Endothelial cell of umbilical vein (primary cell): Measurements from ENCODE around the gene TTN. TPM values are rescaled to one million over a fixed set of nuclear protein-coding genes. Genes with fewer than 3 reads are reported as not detected.

ENCODE experiments used
- BruUV-seq: library from RNA; stranded (reverse); fragments of 400-500 nt; replicated peaks from 2 replicates; lab custom pipeline; 2021; lab: Mats Ljungman, UMichigan
- CTCF ChIA-PET: fragments of 300-600, 350-600 bp; sonication (Branson Sonifier 250); formaldehyde crosslinking; loops from one replicate; lab custom pipeline; 2021; ENCODE audit warnings: antibody characterized with exemption, inconsistent platforms; lab: Charles Lee
- POLR2A ChIA-PET: fragments of 300-600, 350-600 bp; sonication (Branson Sonifier 250); formaldehyde crosslinking; loops from one replicate; lab custom pipeline; 2021; ENCODE audit warnings: antibody characterized with exemption, inconsistent platforms; lab: Charles Lee
- DNase-seq: peaks from one replicate; pipeline ENCODE4 v3.0.0-alpha.2; 2011; ENCODE audit warnings: low read depth, low spot score
- FAIRE-seq: peaks from 2 replicates; lab custom pipeline; 2011; peaks lifted over from hg19 to GRCh38; lab: Jason Lieb, UNC
- H2AFZ ChIP-seq: 2 replicates; pipeline ENCODE4 v1.6.0; 2012; ENCODE audit warnings: low read depth, low read length, control low read depth, inconsistent platforms
- H3K27ac ChIP-seq: 2 replicates; pipeline ENCODE4 v1.5.1; 2011; ENCODE audit warnings: low read depth, mild to moderate bottlenecking, control low read depth, low read length, moderate library complexity; ENCODE audit not compliant: insufficient read depth
- H3K27me3 ChIP-seq, 2 experiments: 2 replicates each; pipeline versions ENCODE4 v1.6.0 to v1.6.1; 2011; ENCODE audit warnings: low read length in 2 of 2, mixed read lengths in 1 of 2; ENCODE audit not compliant: control insufficient read depth in 2 of 2, insufficient read depth in 2 of 2
- H3K36me3 ChIP-seq, 2 experiments: 2 replicates in 1 of 2; 3 replicates in 1 of 2; pipeline ENCODE4 v1.5.1; 2011; ENCODE audit warnings: low read length in 2 of 2, mild to moderate bottlenecking in 1 of 2, moderate library complexity in 1 of 2; ENCODE audit not compliant: control insufficient read depth in 2 of 2, insufficient read depth in 2 of 2; ENCODE audit errors: extremely low read depth in 1 of 2
- H3K4me1 ChIP-seq: 3 replicates; pipeline ENCODE4 v1.5.1; 2011; ENCODE audit warnings: mild to moderate bottlenecking, low read length; ENCODE audit not compliant: control insufficient read depth, insufficient read depth; ENCODE audit errors: extremely low read depth
- H3K4me2 ChIP-seq: 2 replicates; pipeline ENCODE4 v1.6.1; 2011; ENCODE audit warnings: low read length, control low read depth, mixed read lengths; ENCODE audit not compliant: insufficient read depth
- H3K4me3 ChIP-seq, 3 experiments: fragments of 200-600 bp in 1 of 3; sonication (generic), shearing (Covaris generic) in 1 of 3; replicated peaks in 1 of 3; 2 replicates each; pipeline ENCODE4 v1.5.1; 2011 to 2016; ENCODE audit warnings: control low read depth in 3 of 3, low read length in 3 of 3, mild to moderate bottlenecking in 2 of 3, inconsistent platforms in 1 of 3, low read depth in 1 of 3, moderate library complexity in 1 of 3; ENCODE audit not compliant: insufficient read depth in 1 of 3
- H3K79me2 ChIP-seq: 2 replicates; pipeline ENCODE4 v1.6.0; 2012; ENCODE audit warnings: low read length, inconsistent platforms; ENCODE audit not compliant: control insufficient read depth, insufficient read depth
- H3K9ac ChIP-seq: replicated peaks from 2 replicates; pipeline ENCODE3; 2011; ENCODE audit warnings: low read length, control low read depth; ENCODE audit not compliant: insufficient read depth; ENCODE audit errors: extremely low read depth
- H3K9me1 ChIP-seq: replicated peaks from 3 replicates; pipeline ENCODE4 v1.6.0; 2011; ENCODE audit warnings: mild to moderate bottlenecking, low read length; ENCODE audit not compliant: control insufficient read depth, insufficient read depth; ENCODE audit errors: extremely low read depth
- H3K9me3 ChIP-seq: replicated peaks from 2 replicates; pipeline ENCODE4 v1.5.1; 2012; ENCODE audit warnings: low read length, inconsistent platforms; ENCODE audit not compliant: control insufficient read depth, insufficient read depth
- H4K20me1 ChIP-seq: replicated peaks from 2 replicates; pipeline ENCODE3; 2011; ENCODE audit warnings: mild to moderate bottlenecking, low read length; ENCODE audit not compliant: control insufficient read depth, insufficient read depth; ENCODE audit errors: extremely low read depth
- EZH2 ChIP-seq: IDR thresholded peaks from 2 replicates; pipeline ENCODE4 v1.6.1; 2012; ENCODE audit warnings: borderline replicate concordance, low read depth, mild to moderate bottlenecking, moderate library complexity, low read length, inconsistent platforms; ENCODE audit not compliant: severe bottlenecking
- FOS ChIP-seq: IDR thresholded peaks from 2 replicates; pipeline ENCODE4 v1.6.1; 2011; ENCODE audit warnings: mild to moderate bottlenecking, low read length, moderate library complexity, borderline replicate concordance; ENCODE audit not compliant: insufficient read depth
- GATA2 ChIP-seq: IDR thresholded peaks from 2 replicates; pipeline ENCODE4 v1.7.0; 2011; ENCODE audit warnings: low read depth, mild to moderate bottlenecking, moderate library complexity, mixed read lengths, low read length; ENCODE audit not compliant: insufficient read length, insufficient read depth
- JUN ChIP-seq: IDR thresholded peaks from 2 replicates; pipeline ENCODE4 v1.6.1; 2011; ENCODE audit warnings: borderline replicate concordance, low read depth; ENCODE audit not compliant: insufficient read length, insufficient read depth
- MAX ChIP-seq: IDR thresholded peaks from 2 replicates; pipeline ENCODE4 v1.6.1; 2011; ENCODE audit not compliant: insufficient read depth, insufficient read length
- MYC ChIP-seq: IDR thresholded peaks from one replicate; pipeline ENCODE4 v1.6.1; 2011; ENCODE audit warnings: mild to moderate bottlenecking, low read depth, low read length
- POLR2A ChIP-seq: IDR thresholded peaks from 2 replicates; pipeline ENCODE4 v1.6.1; 2012; ENCODE audit warnings: low read depth, mild to moderate bottlenecking, control low read depth, low read length
- POLR2AphosphoS5 ChIP-seq: IDR thresholded peaks from 2 replicates; pipeline ENCODE4 v1.6.1; 2012; ENCODE audit warnings: low read depth, mild to moderate bottlenecking, control low read depth, low read length, moderate library complexity; ENCODE audit not compliant: insufficient read depth
- dilution Hi-C: fragments of 300-500 bp; cut with MboI; formaldehyde crosslinking; loops from one replicate; pipeline ENCODE4 v1.15.0; 2019; ENCODE audit warnings: low sequenced_read_pairs; ENCODE audit not compliant: extremely low pct_ligation_motif_present
- intact Hi-C: fragments of 100-400 bp; cut with micrococcal nuclease; formaldehyde crosslinking; loops from one replicate; pipeline ENCODE4 v1.10.0; 2022
- polyA plus RNA-seq, 4 experiments: library from polyadenylated mRNA; depleted of rRNA in 3 of 4; stranded (reverse) in 3 of 4; unstranded in 1 of 4; fragments of >200 nt; gene quantifications; 2 replicates each; pipeline versions ENCODE4 v1.2.1 to v1.2.3, GENCODE V29; 2011 to 2012; ENCODE audit warnings: missing spikeins in 1 of 4
- total RNA-seq: library from RNA; stranded (reverse); gene quantifications from 2 replicates; pipeline ENCODE4 v1.2.3, GENCODE V29; 2021
- TF ChIP-seq, protein P1 (sequence below), 2 donors: IDR thresholded peaks; 1 replicate in 1 of 2; 2 replicates in 1 of 2; pipeline ENCODE4 v1.5.1; 2011; ENCODE audit warnings: low read length in 2 of 2, mild to moderate bottlenecking in 2 of 2, moderate library complexity in 2 of 2, control low read depth in 1 of 2, inconsistent platforms in 1 of 2, low read depth in 1 of 2; ENCODE audit not compliant: insufficient read depth in 1 of 2; ENCODE audit errors: extremely low read depth in 1 of 2

The TTN gene
- total and polyA plus RNA-seq, 2 donors (not counting 3 experiments of a cell fraction or from before 2014, with no cell fraction given) = 0.11 to 0.49 TPM

- FAIRE-seq = no peak
- POLR2A ChIA-PET = no interaction called here
Measured at GRCh38 chr2:178811901-178812300, 4.7 kb upstream of the TTN start.

GRCh38 chr2:178811045-178811444, 3.8 kb upstream of the TTN start:
- Histone ChIP-seq H3K9me3 (no peaks in the 10 kb centered on the region), H4K20me1 (no peaks in the 10 kb centered on the region), H2AFZ (no peak overlapping the region), H3K4me2 (no peak overlapping the region), H3K4me1 (no peaks in the 10 kb centered on the region), H3K36me3 (no peaks in the 10 kb centered on the region), H3K4me3 (no peak overlapping the region), H3K27me3 (no peaks in the 10 kb centered on the region), H3K79me2 (no peaks in the 10 kb centered on the region), H3K9ac (no peak overlapping the region), H3K27ac (no peak overlapping the region), H3K9me1 (no peaks in the 10 kb centered on the region)
- DNase-seq (no peak), FAIRE-seq (no peak)
- intact Hi-C loops (no loop called here), dilution Hi-C loops (loop anchor here (25.0 kb wide), 1 partner anchor 101 kb away; no protein-coding TSS in a partner anchor)
- POLR2A ChIA-PET = no interaction called here
- no TSS peak for BruUV-seq
- CTCF ChIA-PET = interaction anchor here (0.8 to 1.8 kb wide), 6 partner anchors 10 to 104 kb away, joined by 3 to 5 read pairs (median 4); no protein-coding TSS in a partner anchor
- TF ChIP-seq FOS (no peak), MYC (no peak), JUN (no peak), GATA2 (no peak), EZH2 (no peak), POLR2A (no peak), POLR2AphosphoS5 (no peak), MAX (no peak)
- TF ChIP-seq, protein P1, sequence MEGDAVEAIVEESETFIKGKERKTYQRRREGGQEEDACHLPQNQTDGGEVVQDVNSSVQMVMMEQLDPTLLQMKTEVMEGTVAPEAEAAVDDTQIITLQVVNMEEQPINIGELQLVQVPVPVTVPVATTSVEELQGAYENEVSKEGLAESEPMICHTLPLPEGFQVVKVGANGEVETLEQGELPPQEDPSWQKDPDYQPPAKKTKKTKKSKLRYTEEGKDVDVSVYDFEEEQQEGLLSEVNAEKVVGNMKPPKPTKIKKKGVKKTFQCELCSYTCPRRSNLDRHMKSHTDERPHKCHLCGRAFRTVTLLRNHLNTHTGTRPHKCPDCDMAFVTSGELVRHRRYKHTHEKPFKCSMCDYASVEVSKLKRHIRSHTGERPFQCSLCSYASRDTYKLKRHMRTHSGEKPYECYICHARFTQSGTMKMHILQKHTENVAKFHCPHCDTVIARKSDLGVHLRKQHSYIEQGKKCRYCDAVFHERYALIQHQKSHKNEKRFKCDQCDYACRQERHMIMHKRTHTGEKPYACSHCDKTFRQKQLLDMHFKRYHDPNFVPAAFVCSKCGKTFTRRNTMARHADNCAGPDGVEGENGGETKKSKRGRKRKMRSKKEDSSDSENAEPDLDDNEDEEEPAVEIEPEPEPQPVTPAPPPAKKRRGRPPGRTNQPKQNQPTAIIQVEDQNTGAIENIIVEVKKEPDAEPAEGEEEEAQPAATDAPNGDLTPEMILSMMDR (IDR thresholded peaks at IDR 0.05; ENCODE audit: extremely low read depth in 1 of 2, insufficient read depth in 1 of 2, low read depth in 1 of 2, low read length in 2 of 2) = no peak

More at GRCh38 chr2:178811901-178812300, 4.7 kb upstream of the TTN start:
- Histone ChIP-seq H3K9me1 (no peaks in the 10 kb centered on the region), H3K27me3 (no peaks in the 10 kb centered on the region), H3K79me2 (no peaks in the 10 kb centered on the region), H3K36me3 (no peaks in the 10 kb centered on the region), H3K9me3 (no peaks in the 10 kb centered on the region), H3K27ac (no peak overlapping the region), H2AFZ (no peak overlapping the region), H3K9ac (no peak overlapping the region), H3K4me2 (no peak overlapping the region), H4K20me1 (no peaks in the 10 kb centered on the region), H3K4me3 (no peak overlapping the region), H3K4me1 (no peaks in the 10 kb centered on the region)
- intact Hi-C loops = no loop called here
- CTCF ChIA-PET = interaction anchor here (0.6 to 1.8 kb wide), 6 partner anchors 9 to 104 kb away, joined by 3 to 5 read pairs (median 4); no protein-coding TSS in a partner anchor
- no peak for DNase-seq
- BruUV-seq = no TSS peak
- TF ChIP-seq POLR2A (no peak), GATA2 (no peak), MYC (no peak)
- dilution Hi-C loops = loop anchor here (25.0 kb wide), 1 partner anchor 100 kb away; no protein-coding TSS in a partner anchor
